Activated T-helper 1 cell treated with anti-CD3 and anti-CD28 coated beads, Interleukin-12 subunit alpha, Interleukin-12 subunit beta, Interleukin-2, Interleukin-4 antibody, amounts not matched to agents 30 ng/mL and 10 ng/mL and 1 ng/mL, durations not matched to agents 14 hours and 24 hours and 36 hours (primary cell): ENCODE measurements around the gene NOC4L. TPM values are rescaled to one million over a fixed set of nuclear protein-coding genes. Genes with fewer than 3 reads are reported as not detected.

ENCODE experiments used
- DNase-seq: peaks from one replicate; pipeline ENCODE4 v3.0.0; 2021; ENCODE audit warnings: low spot score
- H3K27ac Mint-ChIP-seq: one replicate; pipeline ENCODE4 v1.8.0; 2021; ENCODE audit warnings: mild to moderate bottlenecking, mixed read lengths
- H3K27me3 Mint-ChIP-seq: one replicate; pipeline ENCODE4 v1.8.0; 2022; ENCODE audit warnings: mild to moderate bottlenecking, moderate library complexity, mixed read lengths; ENCODE audit not compliant: insufficient read depth
- H3K36me3 Mint-ChIP-seq: one replicate; pipeline ENCODE4 v1.8.0; 2021; ENCODE audit warnings: low read depth, mixed read lengths
- H3K4me1 Mint-ChIP-seq: one replicate; pipeline ENCODE4 v1.8.0; 2021; ENCODE audit warnings: low read depth, mixed read lengths
- H3K4me3 Mint-ChIP-seq: one replicate; pipeline ENCODE4 v1.8.0; 2021; ENCODE audit warnings: mild to moderate bottlenecking, moderate library complexity, mixed read lengths
- H3K9me3 Mint-ChIP-seq: one replicate; pipeline ENCODE4 v1.8.0; 2021; ENCODE audit warnings: mixed read lengths
- intact Hi-C: fragments of 100-400 bp; cut with micrococcal nuclease; formaldehyde crosslinking; loops from one replicate; pipeline ENCODE4 v1.15.1; 2024
- total RNA-seq: library from RNA; stranded (reverse); gene quantifications from 2 replicates; pipeline ENCODE4 v1.2.3, GENCODE V29; 2022

Gene NOC4L
- total RNA-seq, 1 donor from 2014 or later = 51.3 TPM

DNA sequence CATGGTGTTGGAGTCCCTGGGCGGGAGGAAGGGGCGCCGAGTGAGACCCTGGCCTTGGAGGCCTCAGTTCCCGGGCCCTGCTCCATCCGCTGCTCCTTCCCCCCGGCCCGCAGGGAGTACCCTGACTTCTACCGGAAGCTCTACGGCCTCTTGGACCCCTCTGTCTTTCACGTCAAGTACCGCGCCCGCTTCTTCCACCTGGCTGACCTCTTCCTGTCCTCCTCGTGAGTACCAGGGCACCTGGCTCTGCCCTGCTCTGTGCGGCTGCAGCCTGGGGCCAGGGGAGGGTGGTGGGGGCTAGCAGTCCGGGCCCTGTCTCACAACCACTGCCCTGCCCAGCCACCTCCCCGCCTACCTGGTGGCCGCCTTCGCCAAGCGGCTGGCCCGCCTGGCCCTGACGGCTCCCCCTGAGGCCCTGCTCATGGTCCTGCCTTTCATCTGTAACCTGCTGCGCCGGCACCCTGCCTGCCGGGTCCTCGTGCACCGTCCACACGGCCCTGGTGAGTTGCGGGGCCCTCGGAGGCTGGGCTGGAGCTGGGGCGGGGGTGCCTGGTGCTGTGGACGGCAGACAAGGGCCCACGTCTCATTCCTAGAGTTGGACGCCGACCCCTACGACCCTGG, 7.0 kb downstream of the NOC4L start:
- Mint-ChIP-seq H3K9me3 (no peaks in the 10 kb centered on the region), H3K36me3 (peaks cover 5% of the 10 kb centered on the region), H3K27me3 (no peaks in the 10 kb centered on the region), H3K4me1 (peaks cover 2% of the 10 kb centered on the region), H3K4me3 (no peak overlapping the region), H3K27ac (no peak overlapping the region)
- no peak for DNase-seq
- intact Hi-C loops = no loop called here

- Mint-ChIP-seq H3K4me1 (no peaks in the 10 kb centered on the region), H3K27me3 (no peaks in the 10 kb centered on the region), H3K36me3 (no peaks in the 10 kb centered on the region), H3K4me3 (no peak overlapping the region), H3K27ac (no peak overlapping the region), H3K9me3 (no peaks in the 10 kb centered on the region)
- DNase-seq = no peak
- intact Hi-C loops = no loop called here
Observed at GRCh38 chr12:132151766-132152410, 7.6 kb downstream of the NOC4L start.

- no peaks in the 10 kb centered on the region for H3K36me3 Mint-ChIP-seq
- no peaks in the 10 kb centered on the region for H3K4me1 Mint-ChIP-seq
- no peaks in the 10 kb centered on the region for H3K9me3 Mint-ChIP-seq
- DNase-seq = no peak
- no peak overlapping the region for H3K4me3 Mint-ChIP-seq
- intact Hi-C loops = no loop called here
- H3K27me3 Mint-ChIP-seq = no peaks in the 10 kb centered on the region
- no peak overlapping the region for H3K27ac Mint-ChIP-seq
Observed at GRCh38 chr12:132152411-132152821, 8.2 kb downstream of the NOC4L start.

GRCh38 chr12:132152953-132153352, 8.7 kb downstream of the NOC4L start:
- Mint-ChIP-seq H3K4me3 (no peak overlapping the region), H3K27ac (no peak overlapping the region), H3K27me3 (no peaks in the 10 kb centered on the region), H3K4me1 (no peaks in the 10 kb centered on the region), H3K36me3 (no peaks in the 10 kb centered on the region), H3K9me3 (no peaks in the 10 kb centered on the region)
- intact Hi-C loops = no loop called here
- no peak for DNase-seq

DNA sequence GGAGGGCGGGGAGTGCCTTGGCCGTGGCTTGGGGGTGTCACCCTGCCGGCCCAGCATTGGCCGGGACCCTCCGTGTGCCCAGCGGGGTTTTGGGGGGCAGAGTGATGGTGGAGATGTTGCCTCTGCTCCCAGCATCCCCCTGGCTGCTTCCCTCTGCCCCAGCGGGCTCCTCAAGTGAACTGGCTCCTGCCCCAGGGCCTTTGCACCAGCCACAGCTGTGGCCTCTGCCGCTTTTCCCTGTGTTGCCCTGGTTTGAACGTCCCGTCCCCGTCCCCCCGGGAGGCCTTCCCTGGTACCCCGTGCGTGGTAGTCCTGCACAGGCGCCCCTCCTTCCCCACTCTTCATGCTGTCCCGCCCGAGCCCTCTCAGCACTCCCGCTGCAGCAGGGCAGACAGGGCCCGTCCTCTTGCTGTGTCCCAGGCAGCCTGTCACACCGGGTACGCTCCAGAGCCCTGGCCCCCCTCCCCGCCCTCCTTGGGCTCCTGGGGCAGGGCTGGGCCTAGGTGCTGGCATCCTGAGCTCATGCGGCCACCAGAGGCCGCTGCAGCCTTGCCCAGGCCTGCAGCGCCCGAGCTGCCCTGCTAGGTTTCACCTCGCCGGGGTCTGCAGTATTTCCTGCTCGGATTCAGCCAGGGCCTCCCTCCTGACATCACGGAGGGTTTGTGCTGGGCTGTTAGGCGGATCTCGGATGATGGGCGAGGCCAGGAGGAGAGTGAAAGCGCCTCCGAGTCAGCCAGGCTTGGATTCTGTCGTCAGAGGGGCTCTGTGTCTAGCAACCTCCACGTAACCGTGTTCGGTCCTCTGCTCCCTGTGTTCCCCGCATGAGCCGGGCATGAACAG, 9.5 kb downstream of the NOC4L start:
- intact Hi-C loops = loop anchor here (1.0 to 2.0 kb wide), 3 partner anchors 66 to 461 kb away; no protein-coding TSS in a partner anchor
- Mint-ChIP-seq H3K27ac (no peak overlapping the region), H3K27me3 (no peaks in the 10 kb centered on the region), H3K4me1 (no peaks in the 10 kb centered on the region), H3K36me3 (no peaks in the 10 kb centered on the region), H3K9me3 (no peaks in the 10 kb centered on the region), H3K4me3 (no peak overlapping the region)
- DNase-seq = peak; percentile 61

- Mint-ChIP-seq H3K27me3 (no peaks in the 10 kb centered on the region), H3K4me1 (no peaks in the 10 kb centered on the region), H3K9me3 (no peaks in the 10 kb centered on the region), H3K36me3 (no peaks in the 10 kb centered on the region), H3K27ac (no peak overlapping the region), H3K4me3 (no peak overlapping the region)
- no peak for DNase-seq
- intact Hi-C loops = loop anchor here (1.0 to 2.0 kb wide), 3 partner anchors 65 to 460 kb away; no protein-coding TSS in a partner anchor
Observed at GRCh38 chr12:132154341-132154761, 10.1 kb downstream of the NOC4L start.

GRCh38 chr12:132154941-132155770, 10.9 kb downstream of the NOC4L start:
- Mint-ChIP-seq H3K27me3 (peaks cover under 1% of the 10 kb centered on the region), H3K4me3 (no peak overlapping the region), H3K9me3 (no peaks in the 10 kb centered on the region), H3K27ac (no peak overlapping the region), H3K4me1 (no peaks in the 10 kb centered on the region), H3K36me3 (peaks cover 2% of the 10 kb centered on the region)
- intact Hi-C loops = loop anchor here (1.0 to 2.0 kb wide), 3 partner anchors 64 to 460 kb away; no protein-coding TSS in a partner anchor
- DNase-seq = no peak

DNA sequence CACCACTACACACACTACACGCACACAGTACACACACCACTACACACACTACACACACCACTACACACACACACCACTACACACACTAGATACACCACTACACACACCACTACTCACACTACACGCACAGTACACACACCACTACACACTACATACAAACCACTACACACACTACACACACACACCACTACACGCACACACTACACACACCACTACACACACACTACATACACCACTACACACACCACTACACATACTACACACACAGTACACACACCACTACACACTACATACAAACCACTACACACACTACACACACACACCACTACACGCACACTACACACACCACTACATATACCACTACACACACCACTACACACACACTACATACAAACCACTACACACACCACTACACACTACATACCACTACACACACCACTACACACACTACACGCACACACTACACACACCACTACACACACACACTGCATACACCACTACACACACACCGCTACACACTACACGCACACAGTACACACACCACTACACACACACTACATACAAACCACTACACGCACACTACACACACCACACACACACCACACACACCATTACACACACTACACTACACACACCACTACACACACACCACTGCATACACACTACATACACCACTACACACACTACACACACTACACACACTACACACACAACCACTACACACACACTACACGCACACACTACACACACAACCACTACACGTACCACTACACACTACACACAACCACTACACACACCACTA, 11.7 kb downstream of the NOC4L start:
- Mint-ChIP-seq H3K9me3 (no peaks in the 10 kb centered on the region), H3K27me3 (peaks cover 1% of the 10 kb centered on the region), H3K36me3 (peaks cover 2% of the 10 kb centered on the region), H3K4me1 (no peaks in the 10 kb centered on the region), H3K4me3 (no peak overlapping the region), H3K27ac (no peak overlapping the region)
- intact Hi-C loops = loop anchor here (2.0 kb wide), 1 partner anchor 459 kb away; no protein-coding TSS in a partner anchor
- no peak for DNase-seq

- peaks cover 2% of the 10 kb centered on the region for H3K36me3 Mint-ChIP-seq
- DNase-seq = no peak
- no peak overlapping the region for H3K4me3 Mint-ChIP-seq
- no peaks in the 10 kb centered on the region for H3K4me1 Mint-ChIP-seq
- intact Hi-C loops = no loop called here
- no peak overlapping the region for H3K27ac Mint-ChIP-seq
- H3K27me3 Mint-ChIP-seq = peaks cover 1% of the 10 kb centered on the region
- no peaks in the 10 kb centered on the region for H3K9me3 Mint-ChIP-seq
Observed at GRCh38 chr12:132156573-132157325, 12.5 kb downstream of the NOC4L start.

DNA sequence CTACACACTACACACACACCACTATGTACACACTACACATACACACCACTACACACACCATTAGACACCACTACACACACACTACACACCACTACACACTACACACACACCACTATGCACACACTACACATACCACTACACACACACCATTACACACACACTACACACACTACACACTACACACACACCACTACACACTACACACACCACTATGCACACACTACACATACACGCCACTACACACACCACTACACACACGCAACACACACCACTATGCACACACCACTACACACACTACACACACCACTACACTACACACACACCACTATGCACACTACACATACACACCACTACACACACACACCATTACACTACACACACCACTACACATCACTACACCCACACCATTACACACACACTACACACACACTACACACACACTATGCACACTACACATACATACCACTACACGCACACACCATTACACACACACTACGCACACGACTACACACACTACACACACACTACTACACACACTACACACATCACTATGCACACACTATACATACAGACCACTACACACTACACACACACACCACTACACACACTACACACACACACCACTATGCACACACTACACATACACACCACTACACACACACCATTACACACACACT, 13.6 kb downstream of the NOC4L start:
- Mint-ChIP-seq H3K27me3 (peaks cover 1% of the 10 kb centered on the region), H3K4me1 (no peaks in the 10 kb centered on the region), H3K4me3 (no peak overlapping the region), H3K27ac (no peak overlapping the region), H3K9me3 (no peaks in the 10 kb centered on the region), H3K36me3 (peaks cover 2% of the 10 kb centered on the region)
- intact Hi-C loops = no loop called here
- no peak for DNase-seq
